GM19452 (cell line): ENCODE results near the gene PEAK1.

Experiments used
- ATAC-seq: cut with Tn5 transposase; IDR thresholded peaks from one replicate; pipeline ENCODE4 v1.9.1; 2021; ENCODE audit not compliant: unreplicated experiment

Gene PEAK1

DNA sequence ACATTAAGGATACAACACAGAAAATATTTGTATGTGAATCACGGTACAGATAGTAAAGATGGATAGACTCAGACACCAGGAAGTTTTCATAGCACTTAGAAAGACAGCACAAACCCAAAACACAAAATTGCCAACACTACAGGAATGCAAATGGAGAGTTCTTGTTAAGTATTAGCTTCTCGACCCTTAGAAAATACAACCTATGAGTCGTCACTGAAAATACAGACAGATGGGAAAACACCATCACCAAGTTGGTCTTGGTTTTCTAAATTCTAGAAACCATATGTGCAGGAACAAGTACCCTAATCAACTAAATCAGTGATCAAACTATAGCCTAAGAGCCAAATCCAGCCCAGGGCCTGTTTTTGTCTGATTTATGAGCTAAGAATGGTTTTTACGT is 50.7 kb downstream of the PEAK1 start:
- no peak for ATAC-seq

GRCh38 chr15:77367631-77368030 is 52.3 kb downstream of the PEAK1 start:
- no peak for ATAC-seq

GRCh38 chr15:77361456-77361855 is 58.4 kb downstream of the PEAK1 start:
- ATAC-seq: no peak

- ATAC-seq: no peak
Measured at GRCh38 chr15:77358545-77359240, 61.2 kb downstream of the PEAK1 start.

GRCh38 chr15:77356305-77356704 is 63.6 kb downstream of the PEAK1 start:
- no peak for ATAC-seq

- no peak for ATAC-seq
Measured at GRCh38 chr15:77355321-77355720, 64.6 kb downstream of the PEAK1 start.

GRCh38 chr15:77354063-77354462 is 65.8 kb downstream of the PEAK1 start:
- ATAC-seq: no peak

DNA sequence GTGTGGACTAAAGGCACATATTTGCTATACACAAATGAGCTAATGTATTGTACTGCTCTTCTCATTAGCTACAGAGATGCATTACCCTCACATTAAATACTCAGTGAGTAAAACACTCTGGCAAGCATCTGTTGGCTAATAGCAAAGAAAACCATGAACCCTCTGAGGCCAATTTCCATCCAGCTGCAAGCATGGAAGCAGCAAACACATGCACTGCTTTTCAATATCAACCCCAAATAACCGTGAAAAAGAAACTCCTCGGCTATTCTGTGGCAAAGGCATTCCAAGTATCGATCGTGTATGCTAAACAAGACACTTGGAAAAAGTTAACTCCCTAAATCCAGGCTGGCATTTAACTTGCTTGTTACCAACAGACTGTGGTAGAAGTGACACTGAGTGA is 67.0 kb downstream of the PEAK1 start:
- no peak for ATAC-seq

DNA sequence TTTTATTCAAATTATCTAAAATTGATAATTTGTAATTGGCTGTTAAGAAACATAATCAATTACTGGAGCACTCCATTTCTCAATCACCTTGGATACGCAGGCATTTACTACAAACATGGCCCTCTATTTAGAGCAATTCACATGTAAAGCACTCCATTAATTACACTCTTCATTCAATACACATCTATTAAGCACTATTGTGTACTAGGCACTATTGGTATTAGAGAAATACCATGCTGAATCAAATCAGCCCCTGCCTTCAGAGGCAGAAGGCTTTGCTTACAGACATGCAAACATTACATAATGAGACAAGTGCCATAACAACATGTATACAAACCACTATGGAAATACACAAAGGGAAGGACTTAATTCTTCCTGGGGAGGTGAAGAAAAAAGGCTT is 69.1 kb downstream of the PEAK1 start:
- ATAC-seq: no peak

DNA sequence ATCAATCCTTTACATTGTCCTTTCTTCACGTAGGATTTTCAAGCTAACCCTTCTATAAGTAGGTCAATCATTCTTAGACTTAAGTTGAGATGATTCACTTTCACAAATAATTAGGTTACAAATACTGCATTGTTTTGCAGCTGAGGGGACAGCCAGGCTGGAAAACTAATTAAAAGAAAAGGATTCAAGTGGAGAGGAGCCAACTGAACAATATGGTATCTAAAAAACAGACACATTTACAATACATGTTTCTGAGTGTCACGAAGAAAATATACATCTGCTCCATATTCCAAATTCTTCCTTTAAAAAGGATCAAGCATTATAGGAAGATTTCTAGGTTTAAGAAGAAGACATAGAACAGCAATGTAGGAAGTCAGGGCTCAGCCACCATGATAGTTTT is 70.2 kb downstream of the PEAK1 start:
- no peak for ATAC-seq

GRCh38 chr15:77348511-77348910 is 71.4 kb downstream of the PEAK1 start:
- no peak for ATAC-seq

GRCh38 chr15:77347197-77347596 is 72.7 kb downstream of the PEAK1 start:
- no peak for ATAC-seq

DNA sequence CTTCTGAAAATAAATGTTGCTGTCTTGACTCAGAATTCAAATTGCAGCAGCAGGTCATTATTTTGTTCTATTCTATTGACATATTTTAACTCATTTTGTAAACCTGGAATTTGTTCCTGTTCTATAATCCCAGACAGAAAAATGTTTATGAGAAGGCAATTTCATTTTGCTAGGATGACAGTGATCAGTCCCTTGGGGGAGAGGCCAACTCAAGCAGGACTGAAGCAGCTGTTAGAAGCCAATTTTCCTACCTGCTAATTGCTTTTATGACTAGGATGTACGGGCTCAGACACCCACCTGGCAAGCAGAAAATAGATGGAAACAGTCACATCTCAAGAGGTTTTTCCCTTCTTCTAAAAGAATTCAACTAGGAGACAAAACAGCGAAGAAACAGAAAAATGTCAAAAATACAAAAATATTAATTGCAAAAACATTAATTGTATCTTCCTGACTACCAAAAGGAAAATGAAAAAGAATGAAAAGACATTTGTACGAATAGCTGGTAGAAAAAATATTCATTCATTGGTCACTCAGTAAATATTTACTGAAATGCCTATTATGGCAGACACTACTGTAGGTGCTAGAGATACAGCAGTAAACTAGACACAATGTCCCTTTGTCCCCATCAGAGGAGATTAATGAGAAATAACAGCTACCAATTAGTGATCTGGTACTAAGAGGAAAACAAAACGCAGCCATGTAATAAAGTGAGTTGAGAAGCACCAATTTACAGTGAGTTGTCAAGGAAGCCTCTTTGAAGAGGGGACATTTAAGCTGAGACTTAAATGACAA is 73.5 kb downstream of the PEAK1 start:
- no peak for ATAC-seq

DNA sequence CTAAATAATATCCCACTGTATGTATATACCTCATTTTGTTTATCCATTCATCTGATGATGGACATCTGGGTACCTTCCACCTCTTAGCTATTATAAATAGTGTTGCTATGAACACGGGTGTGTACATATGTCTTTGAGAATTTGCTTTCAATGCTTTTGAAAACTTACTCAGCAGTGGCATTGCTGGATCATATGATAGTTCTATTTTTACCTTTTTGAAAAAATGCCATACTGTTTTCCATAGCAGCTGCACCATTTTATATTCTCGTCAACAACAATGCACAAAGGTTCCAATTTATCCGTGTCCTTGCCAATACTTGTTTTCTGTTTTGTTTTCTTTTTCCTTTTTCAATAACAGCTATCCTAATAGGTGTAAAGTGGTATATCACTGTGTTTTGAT is 77.1 kb downstream of the PEAK1 start:
- no peak for ATAC-seq

- no peak for ATAC-seq
Measured at GRCh38 chr15:77340245-77340644, 79.7 kb downstream of the PEAK1 start.

DNA sequence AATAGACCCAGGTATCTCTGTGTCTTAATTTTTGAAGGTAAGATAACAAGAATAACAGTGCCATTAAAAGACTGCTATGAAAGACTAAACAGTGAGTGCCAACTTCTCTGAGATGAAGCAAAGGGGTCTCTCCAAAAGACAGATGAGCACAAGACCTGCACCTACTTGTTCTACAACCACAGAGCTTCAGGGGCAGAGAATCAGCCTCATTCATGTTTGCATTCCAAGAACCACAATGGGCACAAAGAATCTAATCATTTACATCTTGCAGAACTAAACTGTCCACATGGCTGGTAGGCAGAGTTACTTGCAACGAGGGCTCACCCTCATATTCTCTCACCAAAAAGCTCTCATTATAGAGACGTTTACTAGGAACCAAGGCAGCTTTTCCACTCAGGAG is 83.9 kb downstream of the PEAK1 start:
- no peak for ATAC-seq

DNA sequence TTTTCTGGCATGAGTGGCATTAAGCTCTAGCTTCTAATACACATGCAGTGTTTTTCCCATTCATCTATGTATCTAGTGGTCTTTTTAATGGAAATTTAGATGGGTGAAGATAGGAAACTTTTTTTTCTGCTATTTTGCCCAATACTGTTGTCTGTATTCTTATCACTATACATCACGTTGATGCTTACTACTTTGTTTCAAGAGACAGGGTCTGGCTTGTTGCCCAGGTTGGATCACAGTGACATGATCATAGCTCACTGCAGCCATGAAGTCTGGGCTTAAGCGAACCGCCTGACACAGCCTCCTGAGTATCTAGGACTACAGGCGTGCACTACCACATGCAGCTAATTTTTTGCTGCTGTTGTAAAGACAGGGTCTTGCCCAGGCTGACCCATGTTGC is 84.6 kb downstream of the PEAK1 start:
- no peak for ATAC-seq

DNA sequence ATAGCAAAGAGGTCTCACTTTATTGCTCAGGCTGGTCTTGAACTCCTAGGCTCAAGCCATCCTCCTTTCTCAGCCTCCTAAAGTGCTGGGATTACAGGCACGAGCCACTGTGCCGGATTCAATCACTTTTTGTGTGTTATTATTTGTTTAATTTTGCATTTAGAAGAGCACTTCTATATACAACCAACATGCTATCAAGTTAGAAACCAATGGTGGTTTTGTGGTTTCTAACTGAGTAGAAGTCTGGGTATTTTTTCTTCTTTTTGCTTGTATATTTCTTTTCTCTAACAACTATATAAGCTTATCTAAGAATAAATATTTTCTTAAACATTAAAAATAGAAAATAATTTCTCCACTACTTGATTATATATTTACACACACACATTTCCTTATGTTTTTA is 86.7 kb downstream of the PEAK1 start:
- no peak for ATAC-seq

- no peak for ATAC-seq
Measured at GRCh38 chr15:77329202-77329601, 90.7 kb downstream of the PEAK1 start.

DNA sequence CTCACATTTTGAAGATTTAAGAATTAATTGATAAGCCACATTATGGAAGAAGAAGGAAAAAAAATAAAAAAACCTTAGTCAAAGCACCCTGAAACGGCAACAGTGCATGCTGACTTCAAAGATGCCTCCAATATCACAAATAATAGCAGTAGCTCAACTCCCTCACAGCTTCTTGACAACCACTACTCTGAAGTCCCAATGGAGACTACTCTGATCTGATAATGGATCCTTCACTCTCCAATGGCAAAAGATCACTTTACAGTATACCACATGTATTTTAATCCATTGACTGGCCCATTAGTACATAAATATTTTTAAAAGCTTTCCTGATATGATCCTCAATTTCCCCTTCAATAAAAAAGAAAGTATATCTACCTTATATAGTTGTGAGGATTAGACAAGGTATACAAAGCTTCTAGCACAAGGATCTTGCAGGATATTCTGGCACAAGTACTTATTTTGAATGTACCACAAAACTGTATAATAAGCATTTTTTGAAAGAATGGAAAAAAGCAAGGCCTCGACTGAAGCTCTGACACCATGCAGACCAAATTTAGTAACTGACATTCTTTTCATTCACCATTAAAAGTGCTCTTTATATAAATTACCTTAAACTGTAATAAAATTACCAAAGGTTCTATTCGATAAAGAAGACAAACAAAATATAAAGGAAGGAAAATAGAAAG is 91.9 kb downstream of the PEAK1 start:
- no peak for ATAC-seq

GRCh38 chr15:77327168-77327567 is 92.7 kb downstream of the PEAK1 start:
- no peak for ATAC-seq

- ATAC-seq: no peak
Measured at GRCh38 chr15:77326366-77326765, 93.5 kb downstream of the PEAK1 start.
